ENCODE measurements around the gene TUBA1B.

TUBA1B gene

DNA sequence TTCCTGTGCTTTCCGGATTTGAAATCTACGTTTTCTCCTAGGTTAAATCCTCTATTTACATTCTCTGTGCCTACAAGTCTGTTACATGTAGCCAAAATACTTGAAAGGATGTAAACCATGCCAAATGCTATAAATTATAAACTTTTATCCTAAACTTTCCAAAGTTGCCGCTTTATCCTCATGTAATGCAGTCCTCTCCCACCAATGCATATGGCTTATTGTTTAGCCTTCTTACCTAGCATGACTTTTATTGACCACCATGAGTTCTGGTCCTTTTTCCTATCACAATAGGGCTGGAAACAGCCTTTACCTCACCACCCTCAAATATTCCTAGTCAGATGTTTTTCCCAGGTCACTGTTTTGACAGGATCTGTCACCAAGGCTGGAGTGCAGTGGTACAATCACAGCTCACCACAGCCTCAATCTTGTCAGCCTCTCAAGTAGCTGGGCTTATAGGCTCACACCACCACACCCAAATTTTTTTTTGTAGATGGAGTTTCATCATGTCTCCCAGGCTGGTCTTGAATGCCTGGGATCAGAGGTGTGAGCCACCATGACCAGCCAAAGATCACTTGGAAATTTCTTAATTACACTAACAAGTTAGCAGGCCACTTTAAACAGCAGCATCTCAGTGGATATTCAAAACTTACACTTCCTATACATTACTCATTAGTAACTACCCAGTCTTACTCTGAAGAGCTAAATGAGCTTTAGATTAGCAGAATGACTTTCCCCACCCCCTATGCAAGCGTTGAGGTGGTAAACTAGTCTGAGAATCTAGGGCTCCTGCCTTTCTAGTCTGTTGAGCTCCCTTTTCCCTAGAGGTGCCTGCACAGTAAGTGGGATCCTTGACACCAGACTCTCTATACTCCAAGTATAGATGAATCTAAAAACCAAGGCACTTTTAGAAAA, 4.1 kb downstream of the TUBA1B start:
- DNase-seq (ENCODE audit: low read depth in 2 of 2), result no peak

DNA sequence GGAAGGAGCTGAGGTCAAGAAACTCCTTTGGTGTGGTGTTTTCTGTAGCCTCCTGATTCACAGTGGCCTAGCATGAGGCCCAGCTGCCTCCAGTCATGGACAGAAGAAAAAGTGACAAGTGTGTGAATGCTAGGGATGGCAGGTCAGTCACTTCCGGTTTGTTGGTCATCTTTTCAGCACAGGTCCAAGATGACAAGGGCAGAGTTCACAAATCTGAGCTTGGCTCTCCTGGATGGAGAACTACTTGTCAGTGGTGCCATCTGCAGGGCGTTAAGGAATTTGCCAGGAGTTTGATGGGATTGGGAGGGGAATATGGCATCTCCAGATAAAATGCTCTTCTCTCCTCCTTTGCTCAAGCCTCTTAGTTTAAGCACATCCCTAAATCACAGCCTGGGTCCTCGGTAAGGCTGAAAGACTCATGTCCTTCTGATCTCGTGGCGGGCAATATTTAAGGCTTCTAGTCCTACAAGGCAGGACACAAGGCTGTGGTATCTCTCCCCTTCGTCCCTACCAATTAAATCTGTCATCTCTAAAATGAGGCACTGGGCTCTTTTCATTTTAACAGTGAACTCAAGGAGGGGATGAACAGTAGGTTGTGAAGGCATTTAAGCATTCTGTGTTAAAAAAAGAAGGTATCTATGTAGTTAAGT, 10.0 kb downstream of the TUBA1B start:
- DNase-seq (ENCODE audit: low read depth in 2 of 2), result no peak

DNA sequence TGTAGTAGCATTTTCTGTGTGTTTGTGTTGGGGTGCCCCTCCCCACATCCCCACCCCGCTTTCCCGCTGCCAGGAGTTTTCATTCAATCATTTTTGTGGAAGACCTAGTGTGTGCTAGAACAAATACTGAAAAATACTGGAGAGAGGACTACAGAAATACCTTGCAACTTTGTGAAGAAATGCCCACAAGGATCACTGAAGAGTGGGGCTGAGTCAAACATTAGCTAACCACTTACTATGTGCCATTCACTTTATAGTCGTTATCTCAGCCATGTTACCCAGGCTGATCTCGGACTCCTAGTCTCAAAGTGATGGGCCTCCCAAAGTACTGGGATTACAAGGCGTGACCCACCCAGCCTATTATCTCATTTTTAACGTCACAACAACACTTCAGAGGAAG, 20.0 kb downstream of the TUBA1B start:
- no peak for DNase-seq (ENCODE audit: low read depth in 2 of 2)

DNA sequence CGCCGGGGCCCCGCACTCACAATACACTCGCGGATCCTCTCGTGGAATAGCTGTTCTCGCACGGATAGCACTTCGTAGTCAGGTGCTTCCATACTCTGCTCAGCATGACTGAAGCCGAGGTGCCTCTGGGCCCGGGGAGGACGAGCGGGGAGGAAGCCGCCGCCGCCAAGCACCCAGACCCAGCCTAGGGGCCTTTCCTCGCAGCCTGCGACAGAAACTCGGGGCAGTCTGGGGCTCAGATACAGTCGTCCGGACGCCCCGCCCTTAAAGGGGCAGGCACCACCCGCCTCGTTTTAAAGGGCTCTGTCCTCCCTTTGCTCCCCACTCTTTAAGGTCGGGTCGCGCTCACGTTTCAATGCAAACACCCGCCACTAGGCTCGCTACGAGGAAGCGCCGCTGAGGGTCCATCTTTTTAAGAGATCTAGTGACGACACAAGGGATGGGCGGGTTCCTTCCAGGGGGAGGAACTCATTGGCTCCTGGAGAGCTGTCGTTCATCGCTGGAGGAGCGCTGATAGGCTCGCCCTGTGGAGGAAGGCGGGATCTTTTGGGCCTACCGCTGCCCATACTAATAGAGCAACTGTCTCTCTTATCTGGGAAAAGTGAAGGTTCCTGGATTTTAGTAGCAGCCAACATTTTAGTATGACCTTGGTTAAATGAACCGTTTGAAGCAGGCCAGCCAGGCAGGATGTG, 20.6 kb downstream of the TUBA1B start, which contains the start of gene LMBR1L:
LMBR1L (minus strand) TSS at position 384 of the 692 bp plus-strand sequence; CDS start at position 92, 292 bp downstream.
- peak; percentile 89 to 94 for DNase-seq (ENCODE audit: low read depth in 2 of 2)

DNA sequence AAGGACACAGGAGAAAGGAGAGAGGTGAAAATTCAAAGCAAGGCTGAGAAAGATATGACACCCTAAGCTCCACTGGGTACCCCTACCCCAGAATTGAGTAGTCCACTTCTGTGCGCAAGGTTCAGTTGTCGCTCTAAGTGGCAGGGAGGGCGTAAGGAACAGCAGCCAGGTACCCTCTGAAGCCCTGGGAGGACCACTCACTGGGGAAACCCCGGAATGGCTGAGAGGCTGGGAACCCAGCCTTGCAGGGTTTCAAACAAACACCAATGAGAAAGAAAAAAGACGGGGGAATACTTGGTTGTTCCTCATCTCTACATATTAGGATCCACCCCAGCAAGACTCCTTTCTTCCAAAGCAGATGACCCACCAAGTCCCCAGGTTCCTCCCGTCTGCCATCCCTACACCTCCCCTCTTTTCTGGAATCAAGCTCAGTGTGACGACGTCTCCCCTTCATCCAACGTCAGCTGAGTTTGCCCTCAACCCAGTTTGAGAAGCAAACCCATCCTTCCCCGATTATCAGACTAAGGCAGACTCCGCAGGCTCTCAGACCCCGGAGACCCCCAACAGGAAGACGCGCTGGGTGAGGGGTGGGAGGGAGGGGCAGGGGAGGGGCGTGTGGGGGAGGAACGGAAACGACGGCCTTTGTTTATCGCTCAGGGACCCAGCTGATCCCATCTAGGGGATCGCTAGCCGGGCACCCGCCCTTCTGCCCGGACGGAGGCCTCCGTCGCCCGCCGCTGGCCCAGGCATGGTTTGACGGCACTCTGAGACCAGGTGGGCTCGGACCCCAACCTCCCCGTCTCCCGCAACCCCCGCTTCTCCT, 21.3 kb downstream of the TUBA1B start:
- no peak for DNase-seq (ENCODE audit: low read depth in 2 of 2)

DNA sequence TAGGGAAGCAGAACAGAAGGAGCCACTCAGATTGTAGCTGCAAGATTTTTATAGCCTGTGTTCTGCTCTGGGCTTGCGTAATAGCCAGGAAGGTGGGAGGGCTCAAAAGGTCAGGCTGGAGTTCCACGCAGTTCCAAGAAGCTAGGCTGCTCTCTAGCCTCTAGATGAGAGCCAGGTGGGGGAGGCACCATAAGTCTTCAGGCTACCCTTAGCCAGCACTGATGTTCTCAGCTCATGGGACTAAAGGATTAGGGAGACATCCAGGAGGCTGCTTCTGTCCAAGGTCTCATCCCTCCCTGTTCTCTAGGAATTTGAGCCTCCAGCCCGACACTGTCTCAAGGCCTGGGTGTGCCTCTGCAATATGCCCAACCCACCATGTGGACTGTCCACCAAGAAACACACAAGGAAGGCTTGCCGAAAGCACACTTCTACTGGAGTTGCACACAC, 22.2 kb downstream of the TUBA1B start:
- DNase-seq (ENCODE audit: low read depth in 2 of 2), result no peak

DNA sequence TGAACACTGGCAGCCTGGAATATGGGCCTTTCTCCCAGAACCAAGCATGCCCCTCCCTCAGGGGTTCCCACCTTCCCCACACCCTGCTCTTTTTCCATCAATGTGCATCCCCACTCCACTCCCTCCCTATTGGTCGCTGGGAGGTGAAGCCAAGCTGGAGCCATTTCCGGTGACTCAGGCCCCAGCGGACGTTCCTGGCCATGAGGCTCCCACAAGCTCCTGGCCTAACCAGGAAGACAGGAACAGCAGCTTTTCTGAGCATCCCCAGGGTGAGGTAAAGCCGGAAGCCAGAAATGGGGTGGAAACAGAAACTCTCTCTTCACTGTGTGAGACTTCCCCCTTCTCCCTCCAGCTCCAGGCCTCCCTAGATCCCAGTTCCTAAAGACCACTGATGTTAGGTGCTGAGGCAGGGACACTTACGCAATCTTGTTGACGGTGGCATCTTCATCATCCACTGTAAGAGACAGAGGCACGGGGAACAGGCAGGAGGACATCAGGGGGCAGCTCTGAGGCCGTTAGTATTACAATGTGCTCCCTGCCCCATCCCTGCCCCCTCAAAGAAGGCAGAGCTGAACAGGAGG, 25.6 kb downstream of the TUBA1B start:
- no peak for DNase-seq (ENCODE audit: low read depth in 2 of 2)

DNA sequence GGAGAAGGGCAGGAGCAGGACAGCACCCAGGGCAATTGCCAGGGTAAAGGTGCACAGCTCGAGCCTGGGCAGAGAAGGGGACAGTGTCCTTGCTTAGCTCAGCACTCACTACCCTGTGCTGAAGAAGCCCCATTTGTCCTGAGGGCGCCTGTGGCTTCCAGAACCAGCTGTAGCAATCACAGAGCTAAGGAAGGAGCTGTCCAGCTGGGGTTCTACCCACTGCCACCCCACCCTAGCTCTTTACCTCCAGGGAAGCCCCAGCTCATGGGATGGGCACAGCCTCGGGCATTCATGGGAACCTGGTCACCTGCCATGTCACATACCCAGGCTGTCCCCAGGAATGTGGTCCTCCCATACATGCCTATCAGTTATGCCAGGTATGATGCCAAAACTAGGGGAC, 26.4 kb downstream of the TUBA1B start:
- DNase-seq (ENCODE audit: low read depth in 2 of 2), result no peak

DNA sequence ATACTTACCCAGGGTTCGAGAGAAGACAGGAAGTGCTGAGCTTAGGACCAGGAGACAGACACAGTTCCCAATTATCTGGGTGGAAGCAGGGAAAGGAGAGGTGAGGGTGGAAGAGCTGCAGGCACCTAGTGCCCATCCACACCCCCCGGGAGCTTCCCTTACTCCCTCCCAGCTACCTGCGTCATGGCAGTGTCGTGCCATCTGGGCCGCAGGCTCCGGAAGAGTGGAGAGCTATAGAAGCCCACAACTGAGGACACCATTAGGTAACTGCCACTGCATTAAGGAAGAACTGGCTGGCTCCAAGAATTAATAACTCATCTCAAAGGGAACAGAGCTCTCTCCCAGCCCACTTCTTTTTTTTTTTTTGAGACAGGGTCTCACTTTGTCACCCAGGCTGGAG, 30.8 kb downstream of the TUBA1B start:
- DNase-seq (ENCODE audit: low read depth in 2 of 2), result no peak

DNA sequence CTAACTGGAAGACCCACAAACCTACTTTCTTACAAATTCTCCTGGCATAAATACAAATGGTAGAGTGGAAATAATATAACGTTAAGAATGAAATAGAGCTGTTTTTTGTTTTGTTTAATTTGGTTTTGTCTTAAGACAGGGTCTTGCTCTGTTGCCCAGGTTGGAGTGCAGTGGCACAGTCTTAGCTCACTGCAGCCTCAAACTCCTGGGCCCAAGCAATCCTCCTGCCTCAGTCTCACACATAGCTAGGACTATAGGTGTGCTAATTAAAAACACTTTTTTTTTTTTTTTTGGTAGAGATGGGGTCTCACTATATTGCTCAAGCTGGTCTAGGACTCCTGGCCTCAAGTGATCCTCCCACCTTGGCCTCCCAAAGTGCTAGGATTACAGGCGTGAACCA, 32.5 kb downstream of the TUBA1B start:
- DNase-seq (ENCODE audit: low read depth in 2 of 2), result no peak

DNA sequence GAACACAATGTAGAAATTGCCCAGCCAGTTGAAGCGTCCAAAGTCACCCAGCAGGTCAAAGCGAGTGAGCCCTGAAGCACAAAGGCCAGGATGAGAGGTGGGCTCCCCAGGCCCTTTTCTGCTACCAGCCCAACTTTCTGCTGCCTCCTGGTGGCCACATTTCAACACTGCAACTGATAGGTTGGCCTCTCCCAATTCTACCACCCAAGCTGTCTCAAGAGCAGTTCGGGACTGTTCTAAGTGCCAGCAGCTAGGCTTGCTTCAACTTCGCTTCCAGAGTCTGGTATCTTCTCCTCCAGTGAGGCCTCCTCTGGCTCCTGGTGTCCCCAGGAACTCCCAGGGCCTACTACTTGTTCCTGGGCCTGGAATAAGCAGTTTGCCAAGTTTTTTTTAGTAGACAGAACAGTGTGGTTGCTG, 33.2 kb downstream of the TUBA1B start:
- peak; percentile 38 to 65 for DNase-seq (ENCODE audit: low read depth in 2 of 2)

DNA sequence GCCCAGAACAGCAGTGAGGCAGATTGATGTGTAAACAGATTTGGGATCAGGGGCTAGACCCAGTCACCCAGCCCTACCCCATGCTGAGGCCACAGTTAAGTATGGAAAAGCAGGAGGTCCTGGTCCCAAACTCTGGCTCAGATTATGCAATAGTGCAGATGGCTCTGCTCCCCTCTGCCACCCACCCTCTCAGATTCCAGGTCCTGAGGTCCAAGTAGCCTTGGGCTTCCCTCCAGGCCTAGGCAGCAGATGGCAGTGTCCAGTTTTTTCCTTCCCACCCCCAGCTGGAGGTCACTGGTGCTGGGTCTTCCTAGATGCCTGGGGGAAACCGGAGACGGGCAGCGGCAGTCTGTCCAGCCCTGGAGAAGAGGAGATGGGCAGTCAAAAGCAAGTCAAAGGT, 33.8 kb downstream of the TUBA1B start:
- no peak for DNase-seq (ENCODE audit: low read depth in 2 of 2)

DNA sequence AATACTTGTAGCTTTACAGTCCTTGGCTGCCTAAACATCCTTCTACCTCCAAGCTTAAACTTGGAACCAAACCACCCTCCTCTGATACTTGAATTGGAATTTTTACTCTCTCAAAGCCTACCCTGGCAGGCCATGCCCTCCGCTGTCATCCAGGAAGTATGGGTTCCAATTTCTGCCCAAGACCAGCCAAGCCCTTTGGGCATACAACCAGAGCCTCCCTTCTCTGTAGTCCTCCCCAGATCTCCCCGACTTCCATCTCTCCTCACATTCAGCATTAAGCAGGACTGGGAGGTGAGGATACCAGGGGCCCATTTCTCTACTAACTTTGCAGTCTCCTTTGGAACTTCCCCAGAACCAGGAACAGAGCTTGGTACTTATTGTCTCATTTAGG, 36.2 kb downstream of the TUBA1B start:
- DNase-seq (ENCODE audit: low read depth in 2 of 2), result no peak

DNA sequence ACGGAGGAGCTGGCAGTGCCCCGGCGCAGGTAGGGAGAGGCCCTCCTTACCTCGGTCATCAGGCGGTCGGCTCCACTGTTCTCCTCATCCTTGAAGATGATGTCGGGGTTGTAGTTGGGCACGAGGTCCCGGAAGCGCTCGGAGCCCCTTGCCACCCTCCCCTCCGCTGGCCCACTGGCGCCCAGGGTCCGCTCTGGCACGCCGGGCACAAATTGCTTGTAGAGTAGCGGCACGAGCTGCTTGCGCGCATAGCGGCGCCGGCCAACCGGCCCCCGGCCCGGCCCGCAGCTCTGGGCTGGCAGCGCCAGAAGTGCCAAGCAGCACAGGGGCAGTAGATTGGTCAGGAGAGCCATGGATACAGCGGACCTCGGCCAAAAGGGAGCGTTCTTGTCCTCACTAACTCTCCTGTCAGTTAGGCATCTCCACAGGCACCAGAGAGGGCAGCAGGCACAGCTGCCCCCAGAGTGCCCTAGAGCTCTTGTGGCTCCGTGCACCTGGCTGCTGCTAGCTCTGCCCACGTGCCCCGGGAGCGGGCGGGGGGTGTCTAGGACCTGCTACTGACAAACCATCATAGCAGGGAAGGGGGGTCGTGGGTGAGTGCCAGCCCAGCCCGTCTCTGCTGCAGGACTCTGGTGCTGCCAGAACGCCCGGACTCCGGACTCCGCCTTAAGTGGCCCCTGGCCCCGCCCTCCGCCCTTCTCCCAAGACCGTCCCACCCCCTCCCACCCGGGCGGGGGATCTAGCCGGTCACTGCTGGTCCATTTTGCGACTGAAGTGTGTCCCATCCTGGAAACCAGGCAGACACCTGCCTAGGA, 36.8 kb downstream of the TUBA1B start, which contains the start of gene DHH:
DHH (minus strand) TSS at position 642 of the 815 bp plus-strand sequence; CDS start at position 353, 289 bp downstream.
- no peak for DNase-seq (ENCODE audit: low read depth in 2 of 2)

DNA sequence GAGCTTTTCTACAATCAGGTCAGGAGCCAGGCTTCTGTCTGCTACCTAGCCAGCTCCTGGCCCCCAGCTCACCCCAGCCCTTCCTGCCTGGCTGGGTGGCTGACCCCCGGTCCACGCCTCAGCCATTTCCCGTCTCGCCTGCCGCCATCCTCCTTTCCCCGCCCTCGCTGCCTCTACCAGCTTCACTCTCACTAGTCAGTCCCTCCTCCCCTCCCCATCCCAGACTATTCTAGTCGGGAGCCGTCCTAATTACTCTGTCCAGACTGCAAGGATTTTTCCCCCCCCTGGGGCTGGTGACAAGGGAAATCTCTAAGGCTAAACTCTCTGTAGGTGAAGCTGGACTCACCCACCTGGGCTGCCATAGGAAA, 37.4 kb downstream of the TUBA1B start:
- DNase-seq (ENCODE audit: low read depth in 2 of 2), result no peak

DNA sequence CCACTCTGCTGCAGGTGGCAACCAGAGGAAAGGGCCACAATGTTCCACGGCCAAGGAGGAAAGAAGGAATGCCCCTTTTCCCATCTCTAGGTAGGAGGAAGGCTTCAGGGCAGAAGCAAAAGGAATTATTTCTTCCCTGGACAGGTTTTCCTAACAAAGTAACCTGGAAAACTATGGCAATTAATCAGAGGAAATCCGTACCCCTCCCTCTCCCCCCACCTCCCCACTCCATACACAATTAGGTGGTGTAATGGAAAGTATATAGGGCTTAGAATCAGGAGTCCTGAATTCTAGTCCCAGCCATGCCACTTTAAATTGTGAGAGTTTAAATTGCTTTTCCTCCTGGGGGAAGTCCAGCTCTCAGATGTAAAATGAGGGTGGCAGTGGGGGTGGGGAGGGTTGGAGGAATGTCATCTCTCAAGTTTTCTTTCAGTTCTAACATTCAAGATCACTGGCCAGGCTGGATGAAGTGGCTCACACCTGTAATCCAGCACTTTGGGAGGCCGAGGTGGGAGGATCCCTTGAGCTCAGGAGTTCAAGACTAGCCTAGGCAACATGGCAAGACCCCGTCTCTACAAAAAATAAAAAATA, 38.3 kb downstream of the TUBA1B start:
- DNase-seq (ENCODE audit: low read depth in 2 of 2), result no peak

DNA sequence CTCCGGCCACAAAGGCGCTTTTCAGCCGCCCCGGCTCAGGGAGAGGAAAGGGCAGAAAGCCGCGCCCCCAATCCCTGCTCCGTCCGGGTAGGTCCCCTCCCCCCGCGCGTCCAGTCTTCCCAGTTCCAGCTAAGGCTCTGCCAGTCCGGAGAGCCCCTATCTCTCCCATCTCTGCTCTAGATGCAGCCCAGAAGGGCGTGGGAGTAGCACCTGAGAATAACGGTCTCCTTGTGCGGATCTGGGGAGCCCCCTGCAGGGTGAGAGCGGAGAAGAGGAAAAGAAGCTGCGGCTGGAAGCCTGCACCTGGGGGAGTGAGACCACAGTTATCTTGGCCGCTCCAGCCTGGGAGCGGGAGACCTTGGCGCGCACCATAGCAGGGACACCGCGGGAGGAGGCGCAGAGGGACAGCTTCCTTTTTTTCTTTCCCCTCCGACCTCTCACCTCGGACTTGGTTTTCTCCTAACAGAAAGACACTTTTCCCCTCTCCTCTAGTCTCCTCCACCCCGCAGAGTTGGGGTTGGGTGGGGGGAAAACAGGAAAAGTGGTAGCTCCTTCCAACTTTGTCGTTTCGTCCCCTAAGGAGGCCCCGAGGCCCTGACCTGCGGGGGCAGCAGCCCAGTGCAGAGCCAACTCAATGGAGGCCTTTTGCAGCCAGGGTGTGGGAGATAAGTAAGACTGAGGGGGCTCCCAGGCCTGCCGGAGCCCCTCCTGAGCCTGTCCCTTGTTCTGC, 38.9 kb downstream of the TUBA1B start:
- DNase-seq (ENCODE audit: low read depth in 2 of 2), result peak in 1 of 2 experiments; percentile 59

DNA sequence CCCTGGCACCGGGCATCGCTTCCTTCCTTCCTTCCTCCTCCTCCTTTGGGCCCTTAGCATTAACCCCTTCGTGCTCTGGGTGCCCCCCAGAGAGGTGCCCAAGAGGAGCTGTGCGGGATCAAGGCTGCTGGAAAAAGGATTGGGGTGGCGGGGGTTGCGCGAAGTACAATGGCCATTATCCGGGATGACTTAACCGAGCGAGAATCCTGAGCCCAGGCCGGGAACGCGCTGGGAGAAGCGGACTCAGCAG, 39.4 kb downstream of the TUBA1B start:
- DNase-seq (ENCODE audit: low read depth in 2 of 2), result no peak

DNA sequence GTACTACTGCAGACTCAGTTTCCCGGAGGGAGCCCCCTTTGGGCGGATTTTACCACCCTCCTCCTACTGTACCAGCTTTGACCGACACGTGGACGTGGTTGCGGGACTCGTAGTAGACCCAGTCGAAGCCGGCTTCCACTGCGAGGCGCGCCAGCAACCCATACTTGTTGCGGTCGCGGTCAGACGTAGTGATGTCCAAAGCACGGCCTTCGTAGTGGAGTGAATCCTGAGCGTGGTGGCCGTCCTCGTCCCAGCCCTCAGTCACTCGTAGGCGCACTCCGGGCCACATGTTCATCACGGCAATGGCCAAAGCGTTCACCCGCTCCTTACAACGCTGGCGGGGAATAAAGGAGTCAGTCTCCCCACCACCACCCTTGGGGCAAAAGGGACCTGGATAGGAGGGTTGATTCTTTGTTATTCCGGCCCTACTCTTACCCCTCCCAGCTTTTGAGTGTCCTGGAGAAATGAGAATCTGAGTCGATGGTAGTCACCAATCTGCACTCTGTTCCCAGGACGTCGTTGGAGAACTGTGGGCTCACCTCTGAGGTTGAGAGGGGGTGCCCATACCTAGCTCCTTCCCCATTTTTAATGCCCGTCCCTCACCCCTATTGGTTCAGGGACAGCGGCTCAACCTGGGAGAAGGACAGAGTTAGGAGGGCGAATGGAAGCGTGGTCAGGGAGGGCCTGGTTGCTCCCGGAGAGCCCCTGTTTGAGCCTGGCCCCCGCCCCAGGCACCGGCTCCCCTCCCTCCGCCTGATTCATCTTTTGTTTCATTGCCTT, 39.9 kb downstream of the TUBA1B start:
- DNase-seq (ENCODE audit: low read depth in 2 of 2), result no peak
